GM10266 (cell line): ENCODE measurements around the gene FAM24B.
A peak's percentile ranks its signal among the peaks of the same experiment; 100 is the strongest.
"Not testable (repeated sequence)": the region's sequence is repeated elsewhere in the genome, so short reads cannot be mapped to it uniquely, and the experiment has no call there.

Source experiments
- DNase-seq: peaks from one replicate; pipeline ENCODE4 v3.0.0; 2012; ENCODE audit errors: extremely low spot score
- TF ChIP-seq, protein P1 (sequence below): IDR thresholded peaks from 2 replicates; pipeline ENCODE4 v1.5.1; 2012; ENCODE audit warnings: mild to moderate bottlenecking, low read depth; ENCODE audit not compliant: control insufficient read depth, insufficient read depth; ENCODE audit errors: missing control alignments

FAM24B gene, protein sequence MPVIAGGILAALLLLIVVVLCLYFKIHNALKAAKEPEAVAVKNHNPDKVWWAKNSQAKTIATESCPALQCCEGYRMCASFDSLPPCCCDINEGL

DNA sequence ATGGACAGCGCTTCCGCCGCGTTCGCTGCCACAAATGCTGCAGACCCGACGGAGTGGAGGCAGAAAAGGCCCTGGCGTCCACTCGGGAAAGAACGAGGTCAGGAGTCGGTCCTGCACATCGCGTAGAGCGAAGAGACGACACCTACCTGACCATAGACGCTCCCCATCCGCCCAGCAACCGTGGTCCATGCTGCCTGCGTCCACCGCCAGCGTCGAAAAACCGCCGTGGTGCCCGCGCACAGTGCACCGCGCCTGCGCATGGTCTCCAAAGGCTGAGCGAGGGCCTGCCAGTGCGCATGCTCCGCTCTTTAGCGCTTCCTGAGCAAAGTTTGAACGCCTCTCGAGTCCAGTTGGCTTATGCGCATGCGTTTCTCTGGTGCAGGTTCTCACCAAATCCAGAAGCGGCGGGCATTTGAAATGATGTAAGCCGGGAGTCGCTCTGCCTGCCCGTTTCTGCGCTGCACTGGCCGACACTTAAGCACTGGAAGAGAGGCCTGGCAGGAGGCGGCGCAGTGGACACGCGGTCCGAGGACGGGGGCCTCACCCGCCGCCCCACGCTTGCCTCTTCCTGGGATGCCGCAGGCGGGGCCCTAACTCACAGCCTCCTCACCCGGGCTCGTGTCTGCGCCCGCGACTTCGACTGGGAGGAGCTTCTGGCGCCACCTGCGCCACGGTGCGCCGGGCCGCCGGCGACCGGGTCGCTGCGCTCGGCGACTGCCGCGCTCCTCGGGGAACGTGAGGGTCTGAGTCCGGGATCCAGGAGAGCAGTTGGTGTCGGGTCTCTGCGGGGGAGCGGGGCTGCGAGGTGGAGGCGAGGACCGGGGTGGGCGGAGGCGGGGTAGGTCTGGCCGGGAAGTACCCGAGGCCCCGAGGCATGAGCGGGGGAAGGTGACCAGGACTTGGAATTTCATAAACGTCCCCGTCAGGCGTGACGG lies at the start of gene FAM24B:
TSS of gene FAM24B (minus strand) at position 243 of the 935 bp plus-strand sequence. CDS start 29,066 bp downstream, outside the sequence.
- TF ChIP-seq, protein P1, sequence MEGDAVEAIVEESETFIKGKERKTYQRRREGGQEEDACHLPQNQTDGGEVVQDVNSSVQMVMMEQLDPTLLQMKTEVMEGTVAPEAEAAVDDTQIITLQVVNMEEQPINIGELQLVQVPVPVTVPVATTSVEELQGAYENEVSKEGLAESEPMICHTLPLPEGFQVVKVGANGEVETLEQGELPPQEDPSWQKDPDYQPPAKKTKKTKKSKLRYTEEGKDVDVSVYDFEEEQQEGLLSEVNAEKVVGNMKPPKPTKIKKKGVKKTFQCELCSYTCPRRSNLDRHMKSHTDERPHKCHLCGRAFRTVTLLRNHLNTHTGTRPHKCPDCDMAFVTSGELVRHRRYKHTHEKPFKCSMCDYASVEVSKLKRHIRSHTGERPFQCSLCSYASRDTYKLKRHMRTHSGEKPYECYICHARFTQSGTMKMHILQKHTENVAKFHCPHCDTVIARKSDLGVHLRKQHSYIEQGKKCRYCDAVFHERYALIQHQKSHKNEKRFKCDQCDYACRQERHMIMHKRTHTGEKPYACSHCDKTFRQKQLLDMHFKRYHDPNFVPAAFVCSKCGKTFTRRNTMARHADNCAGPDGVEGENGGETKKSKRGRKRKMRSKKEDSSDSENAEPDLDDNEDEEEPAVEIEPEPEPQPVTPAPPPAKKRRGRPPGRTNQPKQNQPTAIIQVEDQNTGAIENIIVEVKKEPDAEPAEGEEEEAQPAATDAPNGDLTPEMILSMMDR, result no peak

DNA sequence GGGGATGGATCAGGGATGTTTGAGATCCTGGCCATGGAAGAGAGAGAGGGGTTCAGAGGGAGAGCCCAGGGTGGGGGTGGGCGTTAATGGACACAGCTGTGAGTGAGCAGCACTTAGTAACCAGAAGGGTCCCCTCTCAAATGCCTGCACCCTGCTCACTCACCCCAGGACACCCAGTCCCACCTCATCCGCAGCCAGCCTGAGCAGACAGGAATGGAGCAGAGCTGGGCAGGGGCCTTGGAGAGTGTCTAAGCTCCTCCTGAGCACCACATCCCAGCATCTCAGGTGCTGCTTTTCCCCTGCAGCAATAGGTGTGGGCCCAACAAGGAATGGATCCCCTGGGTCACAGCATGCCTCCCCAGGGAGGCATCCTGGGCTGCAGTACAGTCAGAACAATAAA lies 36.3 kb upstream of the FAM24B start:
- no peak for DNase-seq
- TF ChIP-seq, protein P1, result no peak

More for the DNA sequence above, at the start of gene FAM24B:
- DNase-seq, result peak; percentile 92

DNA sequence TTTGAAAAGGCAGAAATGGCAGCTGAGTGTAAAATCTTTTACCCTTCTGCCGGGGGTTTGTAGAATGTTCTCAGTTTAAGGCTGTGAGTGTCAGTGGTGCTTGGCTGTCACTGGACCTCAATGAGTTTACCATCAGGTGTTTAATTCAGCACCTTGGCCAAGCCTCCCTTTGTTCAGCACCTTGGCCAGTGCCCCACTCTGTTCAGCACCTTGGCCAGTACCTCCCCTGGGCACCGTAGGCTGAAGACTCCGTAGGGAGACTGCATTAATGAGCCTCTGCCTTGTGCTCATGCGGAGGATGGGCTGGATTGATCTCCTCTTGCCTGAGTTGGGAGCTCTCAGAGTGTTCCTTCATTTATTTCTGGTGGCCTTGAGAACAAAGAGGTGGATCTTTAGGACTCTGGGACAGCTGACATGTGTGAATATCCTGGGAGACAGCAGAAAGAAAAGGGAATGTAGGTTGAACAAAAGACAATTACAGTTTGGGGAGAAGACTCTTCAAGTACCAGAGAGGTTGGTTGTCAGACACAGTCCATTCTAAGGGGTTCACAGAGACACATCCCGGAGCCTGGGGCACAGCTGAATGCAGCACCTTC lies 32.6 kb upstream of the FAM24B start:
- DNase-seq, result peak; percentile 28
- TF ChIP-seq, protein P1, result no peak

DNA sequence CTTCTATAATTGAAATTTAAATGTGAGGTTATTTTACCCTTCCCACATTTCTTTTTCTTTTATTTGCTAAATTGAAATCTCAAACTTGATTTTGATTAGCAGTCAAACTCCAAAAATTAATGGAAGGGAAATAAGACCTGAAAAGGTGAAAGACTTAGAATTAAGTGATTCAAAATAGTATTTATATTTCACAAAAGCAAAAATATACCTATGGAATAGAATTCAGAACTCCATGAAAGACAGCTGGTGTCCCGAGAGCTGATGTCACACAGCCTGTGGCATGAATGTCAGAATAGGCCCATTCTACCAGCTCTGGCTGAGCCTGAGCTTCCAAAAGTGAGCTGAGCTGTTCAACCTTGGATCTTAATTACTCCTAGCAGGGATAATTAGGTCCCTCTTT lies 30.9 kb upstream of the FAM24B start, which contains the start of gene FAM24A:
TSS of gene FAM24A (plus strand) at position 301 of the 400 bp plus-strand sequence. CDS start 1,025 bp downstream, outside the sequence.
- TF ChIP-seq, protein P1, result no peak

DNA sequence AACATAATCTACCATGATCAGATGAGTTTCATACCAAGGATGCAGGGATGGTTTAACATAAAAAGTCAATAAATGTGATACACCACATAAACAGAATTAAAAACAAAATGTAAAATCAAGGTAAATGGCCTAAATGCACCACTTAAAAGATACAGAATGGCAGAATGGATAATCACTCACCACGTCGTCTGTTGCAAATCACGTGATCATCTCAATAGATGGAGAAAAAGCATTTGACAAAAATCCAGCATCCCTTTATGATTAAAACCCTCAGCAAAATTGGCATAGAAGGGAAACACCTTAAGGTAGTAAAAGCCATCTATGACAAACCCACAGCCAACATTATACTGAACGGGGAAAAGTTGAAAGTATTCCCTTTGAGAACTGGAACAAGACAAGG lies 24.5 kb upstream of the FAM24B start:
- not testable (repeated sequence) for DNase-seq

More for the DNA sequence above, 30.9 kb upstream of the FAM24B start, which contains the start of gene FAM24A:
- DNase-seq, result no peak

DNA sequence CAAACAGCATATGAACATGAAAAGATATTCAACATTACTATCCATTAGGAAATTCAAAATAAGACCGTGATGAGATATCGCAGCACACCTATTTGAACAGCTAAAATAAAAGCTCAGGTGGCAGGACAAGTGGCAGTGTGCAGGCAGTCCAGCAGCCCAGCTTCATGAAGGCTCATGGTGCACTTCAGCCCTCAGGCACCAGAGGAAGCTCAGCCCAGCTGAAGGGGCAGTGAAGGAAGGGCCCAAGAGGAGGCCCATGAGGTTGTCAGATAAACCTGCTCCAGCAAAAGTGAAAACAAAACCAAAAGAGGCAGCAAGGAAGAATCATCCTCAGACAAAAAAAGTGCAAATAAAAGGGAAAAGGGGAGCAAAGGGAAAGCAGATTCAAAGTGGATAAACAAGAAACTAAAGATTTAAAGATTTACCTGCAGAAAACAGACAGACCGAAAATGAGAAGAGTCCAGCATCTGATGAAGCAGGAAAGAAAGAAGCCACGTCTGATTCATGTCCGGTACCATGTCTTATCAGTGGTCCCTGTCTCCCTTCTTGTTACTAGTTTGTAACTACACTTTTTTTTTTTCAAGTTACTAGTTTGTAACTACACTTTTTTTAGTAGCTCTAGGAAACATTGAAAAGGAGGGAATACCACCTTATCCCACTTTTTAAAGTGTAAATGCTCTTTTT lies 15.0 kb upstream of the FAM24B start:
- TF ChIP-seq, protein P1, result no peak
- DNase-seq, result peak; percentile 32

DNA sequence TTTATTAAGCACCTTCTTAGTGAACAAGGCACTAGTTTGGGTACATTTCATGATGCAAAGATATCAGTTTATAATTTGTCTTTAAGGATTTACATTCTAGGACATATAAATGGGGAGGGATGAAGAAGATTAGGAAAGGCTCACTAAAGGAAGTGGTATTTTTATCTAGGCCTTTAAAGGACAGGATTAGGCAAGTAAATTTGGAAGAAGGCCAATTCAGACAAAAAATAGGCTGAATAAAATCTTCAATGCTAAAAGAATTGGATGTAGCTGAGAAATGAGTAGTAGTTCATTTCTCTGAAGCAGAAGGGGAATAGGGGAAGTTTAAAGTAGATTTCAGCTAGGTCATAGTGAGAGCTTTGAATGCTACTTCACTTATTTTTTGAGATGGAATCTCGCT lies 4.8 kb upstream of the FAM24B start:
- no peak for DNase-seq
- TF ChIP-seq, protein P1, result no peak
